ENCODE data around the gene PPP1CC.
"Not testable (repeated sequence)": the region's sequence is repeated elsewhere in the genome, so short reads cannot be mapped to it uniquely, and the experiment has no call there.

Gene PPP1CC

GRCh38 chr12:110750784-110751461 lies 8.2 kb upstream of the PPP1CC start:
- DNase-seq, result no peak

GRCh38 chr12:110746550-110746949 lies 3.9 kb upstream of the PPP1CC start:
- DNase-seq, result no peak

DNA sequence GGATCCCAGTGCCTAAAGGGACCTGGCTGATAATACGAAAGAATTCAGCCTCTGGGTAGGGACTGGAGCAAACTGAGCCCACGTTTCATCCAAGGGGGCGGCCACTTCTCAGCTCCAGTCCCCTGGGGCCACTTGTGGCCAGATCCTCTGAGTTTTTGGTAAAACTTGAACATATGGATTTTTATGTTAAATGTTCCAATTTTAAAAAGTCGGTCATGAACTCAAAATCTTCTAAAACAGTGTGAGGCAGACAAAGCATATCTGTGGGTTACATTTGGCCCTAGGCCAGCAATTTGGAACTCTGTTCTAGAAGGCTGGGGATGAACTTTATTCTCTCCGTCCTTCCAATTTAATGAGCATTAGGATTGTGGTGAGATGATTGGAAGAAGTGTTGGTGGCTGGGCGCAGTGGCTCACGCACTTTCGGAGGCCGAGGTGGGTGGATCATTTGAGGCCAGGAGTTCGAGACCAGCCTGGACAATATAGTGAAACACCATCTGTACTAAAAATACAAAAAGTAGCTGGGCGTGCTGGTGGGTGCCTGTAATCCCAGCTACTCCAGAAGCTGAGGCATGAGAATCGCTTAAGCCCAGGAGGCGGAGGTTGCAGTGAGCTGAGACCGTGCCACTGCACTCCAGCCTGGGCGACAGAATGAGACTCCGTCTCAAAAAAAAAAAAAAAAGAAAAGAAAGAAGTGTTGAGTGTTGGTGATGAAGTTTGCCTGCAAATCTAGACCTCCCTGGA lies 3.0 kb upstream of the PPP1CC start:
- no peak for DNase-seq

- DNase-seq, result no peak
Measured at GRCh38 chr12:110744601-110745264, 2.0 kb upstream of the PPP1CC start.

- DNase-seq, result no peak
Measured at GRCh38 chr12:110744151-110744571, 1.5 kb upstream of the PPP1CC start.

DNA sequence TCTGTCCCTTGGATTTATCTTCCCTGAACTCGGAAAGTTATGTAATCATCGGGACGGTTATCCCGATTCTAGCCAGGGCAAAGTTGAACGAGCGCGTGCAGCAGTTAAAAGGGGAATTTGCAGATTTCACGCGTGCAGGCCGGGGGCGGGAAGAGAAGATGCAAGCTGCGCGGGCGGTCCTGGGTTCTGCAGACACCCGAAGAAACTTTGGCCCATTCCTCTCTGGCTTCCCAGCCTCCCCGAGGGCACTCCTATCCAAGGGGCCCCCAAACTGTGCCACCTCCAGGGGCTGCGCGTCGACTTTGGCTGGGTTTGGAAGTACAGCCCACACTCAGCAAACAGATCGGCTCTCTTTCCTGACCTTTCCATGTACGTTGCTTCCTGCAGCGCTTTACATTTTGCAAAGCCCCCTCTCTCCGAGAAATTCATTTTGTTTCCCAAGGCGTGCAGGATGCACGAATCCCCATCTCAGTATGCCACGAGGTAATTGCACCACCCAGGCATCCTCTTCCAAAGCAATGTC lies 941 bp upstream of the PPP1CC start:
- no peak for DNase-seq

GRCh38 chr12:110742096-110742717 lies 484 bp downstream of the PPP1CC start:
- DNase-seq, result no peak

- DNase-seq, result peak in 1 of 2 experiments; percentile 12
Measured at GRCh38 chr12:110741341-110742095, 1.2 kb downstream of the PPP1CC start.

GRCh38 chr12:110739894-110740293 lies 2.8 kb downstream of the PPP1CC start:
- DNase-seq, result no peak

DNA sequence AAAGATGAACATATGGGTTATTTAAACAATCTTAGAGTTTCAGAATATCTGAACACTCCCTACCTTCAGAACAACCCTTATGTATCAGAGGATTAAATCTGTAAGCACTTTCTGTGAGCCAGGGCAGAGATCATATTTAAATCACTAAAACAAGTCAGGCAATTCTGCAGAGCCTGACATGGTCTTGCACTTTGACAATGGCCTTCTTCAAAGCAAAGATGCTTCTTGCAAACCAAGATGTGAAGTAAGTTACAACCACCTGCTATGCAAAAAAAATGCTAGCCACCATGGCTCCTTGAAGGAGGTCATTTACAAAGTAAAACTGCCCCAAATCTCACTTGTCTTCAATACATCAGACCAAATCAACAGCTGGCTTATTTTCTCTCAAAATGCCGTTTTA lies 3.2 kb downstream of the PPP1CC start:
- DNase-seq, result no peak

- DNase-seq, result no peak
Measured at GRCh38 chr12:110737532-110737931, 5.2 kb downstream of the PPP1CC start.

GRCh38 chr12:110737016-110737415 lies 5.7 kb downstream of the PPP1CC start:
- not testable (repeated sequence) for DNase-seq

DNA sequence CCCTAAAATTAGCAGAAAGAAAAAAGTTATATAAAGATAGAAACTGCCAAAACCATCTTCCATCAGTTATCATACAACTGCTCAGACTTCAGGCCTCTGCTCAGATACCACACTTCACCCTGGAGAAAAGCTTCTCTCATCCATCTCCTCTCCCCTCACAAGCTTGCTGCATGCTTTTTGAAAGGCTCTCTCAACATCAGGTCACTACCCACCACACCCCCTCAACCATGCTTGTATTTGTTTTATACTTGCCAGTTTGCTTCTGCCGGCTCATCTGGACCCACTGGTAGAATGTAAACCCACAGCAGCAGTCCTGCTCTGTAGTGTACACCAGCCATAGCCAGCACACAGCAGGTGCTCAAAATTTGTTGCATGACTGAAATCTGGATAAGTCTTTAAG lies 8.8 kb downstream of the PPP1CC start:
- DNase-seq, result no peak

DNA sequence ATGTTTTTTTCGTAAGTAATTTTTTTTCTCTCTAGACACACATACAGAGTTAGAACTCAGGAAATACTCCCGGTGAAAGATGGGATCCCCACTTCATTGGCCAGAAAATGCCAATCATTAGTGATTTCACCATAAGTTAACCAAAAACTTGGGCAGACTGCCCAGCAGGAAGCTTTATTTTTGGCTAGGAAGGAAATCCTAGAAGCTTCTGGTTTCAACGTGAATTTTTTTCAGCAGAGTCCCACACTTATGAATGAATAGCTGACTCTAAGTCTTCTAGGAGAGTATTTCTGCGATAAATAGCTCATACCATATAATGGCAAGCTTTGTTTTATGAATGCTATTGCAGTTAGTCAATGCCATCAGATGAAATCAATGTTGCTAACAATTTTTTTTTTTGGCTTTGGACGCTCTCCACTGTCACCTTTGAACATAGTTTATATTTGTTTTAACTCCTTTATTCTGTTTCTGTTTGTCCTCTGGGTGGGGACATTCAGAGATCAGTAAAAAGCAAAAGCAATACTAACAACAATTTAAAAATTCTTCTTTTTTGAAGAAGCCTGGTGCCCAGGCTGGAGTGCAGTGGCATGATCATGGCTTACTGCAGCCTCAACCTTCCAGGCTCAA lies 9.5 kb downstream of the PPP1CC start:
- no peak for DNase-seq

GRCh38 chr12:110732572-110732971 lies 10.1 kb downstream of the PPP1CC start:
- DNase-seq, result no peak

GRCh38 chr12:110731479-110731878 lies 11.2 kb downstream of the PPP1CC start:
- DNase-seq, result no peak

- DNase-seq, result no peak
Measured at GRCh38 chr12:110728628-110729027, 14.1 kb downstream of the PPP1CC start.

- DNase-seq, result no peak
Measured at GRCh38 chr12:110726708-110727369, 15.9 kb downstream of the PPP1CC start.

- DNase-seq, result no peak
Measured at GRCh38 chr12:110726028-110726427, 16.7 kb downstream of the PPP1CC start.

- DNase-seq, result no peak
Measured at GRCh38 chr12:110725267-110725666, 17.4 kb downstream of the PPP1CC start.

DNA sequence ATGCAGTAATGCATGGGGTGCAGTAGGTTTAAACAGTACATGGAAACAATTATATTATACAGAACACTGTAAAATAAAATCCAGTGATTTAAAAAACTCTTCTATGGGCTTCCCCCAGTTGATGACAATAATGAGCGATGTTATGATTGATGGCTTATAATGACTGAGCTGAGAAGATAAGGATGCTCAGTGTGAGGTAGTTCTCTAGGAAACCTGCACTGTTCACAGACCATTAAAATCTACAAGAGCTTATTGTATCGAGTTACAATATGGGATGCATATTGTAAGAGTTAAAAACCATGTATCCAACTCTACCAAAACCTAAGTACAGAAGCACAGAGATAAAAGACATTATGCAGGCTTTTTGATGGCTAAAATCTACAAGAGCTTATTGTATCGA lies 19.8 kb downstream of the PPP1CC start:
- not testable (repeated sequence) for DNase-seq
